ENCODE data around the gene SUMF1. TPM values are rescaled to one million over a fixed set of nuclear protein-coding genes. Genes with fewer than 3 reads are reported as not detected.

Gene SUMF1
- 10 to 100 TPM; 18.4 to 18.6 TPM for total RNA-seq
- polyA plus RNA-seq (2013, experiment 1 of 2): 9.8 TPM
- polyA plus RNA-seq (2013, experiment 2 of 2): 10.0 TPM
- long read RNA-seq, experiment 1, transcript SUMF1-201 (9 exons, 2,159 nt): major isoform, 9 of 14 reads
- long read RNA-seq, experiment 1, partial matches to known transcripts: 0 of 14 reads
- long read RNA-seq, experiment 1, other reads (novel, unspliced or antisense): 5 of 14 reads
- long read RNA-seq, experiment 2, transcript SUMF1-203 (8 exons, 1,128 nt): minor isoform, 6 of 111 reads
- long read RNA-seq, experiment 2, transcript SUMF1-202 (8 exons, 1,447 nt): minor isoform, 10 of 111 reads
- long read RNA-seq, experiment 2, transcript SUMF1-201 (9 exons, 2,159 nt): major isoform, 75 of 111 reads
- long read RNA-seq, experiment 2, partial matches to known transcripts: 2 of 111 reads
- long read RNA-seq, experiment 2, other reads (novel, unspliced or antisense): 18 of 111 reads
- long read RNA-seq, experiment 3, transcript SUMF1-202 (8 exons, 1,447 nt): minor isoform, 8 of 192 reads
- long read RNA-seq, experiment 3, transcript SUMF1-201 (9 exons, 2,159 nt): major isoform, 161 of 192 reads
- long read RNA-seq, experiment 3, transcript SUMF1-203 (8 exons, 1,128 nt): minor isoform, 6 of 192 reads
- long read RNA-seq, experiment 3, partial matches to known transcripts: 3 of 192 reads
- long read RNA-seq, experiment 3, other reads (novel, unspliced or antisense): 13 of 192 reads
- long read RNA-seq, experiment 4, transcript SUMF1-201 (9 exons, 2,159 nt): major isoform, 15 of 23 reads
- long read RNA-seq, experiment 4, partial matches to known transcripts: 1 of 23 reads
- long read RNA-seq, experiment 4, other reads (novel, unspliced or antisense): 3 of 23 reads

GRCh38 chr3:4466741-4467521, at the start of gene SUMF1:
Gene SUMF1 (minus strand): TSS chr3:4467269. CDS start chr3:4467245, 24 bp downstream.
- H3K4me3 ChIP-seq (ENCODE audit: low read length): peak within 1 kb of the TSS; percentile 84
- no peaks in the 10 kb centered on the region for H3K4me1 ChIP-seq (ENCODE audit: control insufficient read depth, insufficient read depth, low read length)
- peaks cover 19% of the 10 kb centered on the region for H3K27me3 Mint-ChIP-seq (ENCODE audit: insufficient read depth)
- H3K9me3 Mint-ChIP-seq: peaks cover 2% of the 10 kb centered on the region
- peak within 1 kb of the TSS; percentile 75 for H3K4me3 Mint-ChIP-seq
- H3K36me3 ChIP-seq (ENCODE audit: control insufficient read depth, insufficient read depth, low read length): no peaks in the 10 kb centered on the region
- TF ChIP-seq CTCF (conservative IDR thresholded peaks at IDR 0.05): no peak
- H3K9ac ChIP-seq (ENCODE audit: extremely low read depth, low read length, poor library complexity, severe bottlenecking): peak within 1 kb of the TSS; percentile 74
- H3K27ac Mint-ChIP-seq: peak within 1 kb of the TSS; percentile 96
- peak; percentile 94 for DNase-seq
- 0 to 1% methylated on average over 1 to 47 of the region's 47 CpGs for WGBS, 2 experiments (ENCODE audit: insufficient coverage in 1 of 2, insufficient read length in 1 of 2)
- H3K27me3 ChIP-seq (ENCODE audit: control insufficient read depth, insufficient read depth, low read length, poor library complexity, severe bottlenecking): peaks cover 6% of the 10 kb centered on the region
- no peaks in the 10 kb centered on the region for H3K9me3 ChIP-seq (ENCODE audit: control insufficient read depth, low read length)
- peak within 1 kb of the TSS; percentile 42 for H3K27ac ChIP-seq (ENCODE audit: low read depth, low read length)
- no peaks in the 10 kb centered on the region for H3K36me3 Mint-ChIP-seq (ENCODE audit: low read depth)
- peaks cover 8% of the 10 kb centered on the region for H3K4me1 Mint-ChIP-seq

- H3K36me3 Mint-ChIP-seq (ENCODE audit: low read depth): no peaks in the 10 kb centered on the region
- H3K4me1 Mint-ChIP-seq: peaks cover 25% of the 10 kb centered on the region
- Histone ChIP-seq H3K27ac (ENCODE audit: low read depth, low read length) (no peak overlapping the region), H3K4me1 (ENCODE audit: control insufficient read depth, insufficient read depth, low read length) (peaks cover 11% of the 10 kb centered on the region), H3K27me3 (ENCODE audit: control insufficient read depth, insufficient read depth, low read length, poor library complexity, severe bottlenecking) (no peaks in the 10 kb centered on the region), H3K4me3 (ENCODE audit: low read length) (no peak overlapping the region), H3K9me3 (ENCODE audit: control insufficient read depth, low read length) (no peaks in the 10 kb centered on the region), H3K36me3 (ENCODE audit: control insufficient read depth, insufficient read depth, low read length) (no peaks in the 10 kb centered on the region), H3K9ac (ENCODE audit: extremely low read depth, low read length, poor library complexity, severe bottlenecking) (no peak overlapping the region)
- H3K27me3 Mint-ChIP-seq (ENCODE audit: insufficient read depth): peaks cover 4% of the 10 kb centered on the region
- no peak overlapping the region for H3K4me3 Mint-ChIP-seq
- no peaks in the 10 kb centered on the region for H3K9me3 Mint-ChIP-seq
- no peak for DNase-seq
- 90 to 93% methylated on average over 7 of the region's 7 CpGs for WGBS, 2 experiments (ENCODE audit: insufficient coverage in 1 of 2, insufficient read length in 1 of 2)
- TF ChIP-seq CTCF (conservative IDR thresholded peaks at IDR 0.05): no peak
- H3K27ac Mint-ChIP-seq: no peak overlapping the region
These were observed 49.0 kb upstream of the SUMF1 start for GRCh38 chr3:4515916-4516579.

Data from endodermal cell (in vitro differentiated cells).